ENCODE data around the gene PRRX2.

- TF ChIP-seq, protein P1, sequence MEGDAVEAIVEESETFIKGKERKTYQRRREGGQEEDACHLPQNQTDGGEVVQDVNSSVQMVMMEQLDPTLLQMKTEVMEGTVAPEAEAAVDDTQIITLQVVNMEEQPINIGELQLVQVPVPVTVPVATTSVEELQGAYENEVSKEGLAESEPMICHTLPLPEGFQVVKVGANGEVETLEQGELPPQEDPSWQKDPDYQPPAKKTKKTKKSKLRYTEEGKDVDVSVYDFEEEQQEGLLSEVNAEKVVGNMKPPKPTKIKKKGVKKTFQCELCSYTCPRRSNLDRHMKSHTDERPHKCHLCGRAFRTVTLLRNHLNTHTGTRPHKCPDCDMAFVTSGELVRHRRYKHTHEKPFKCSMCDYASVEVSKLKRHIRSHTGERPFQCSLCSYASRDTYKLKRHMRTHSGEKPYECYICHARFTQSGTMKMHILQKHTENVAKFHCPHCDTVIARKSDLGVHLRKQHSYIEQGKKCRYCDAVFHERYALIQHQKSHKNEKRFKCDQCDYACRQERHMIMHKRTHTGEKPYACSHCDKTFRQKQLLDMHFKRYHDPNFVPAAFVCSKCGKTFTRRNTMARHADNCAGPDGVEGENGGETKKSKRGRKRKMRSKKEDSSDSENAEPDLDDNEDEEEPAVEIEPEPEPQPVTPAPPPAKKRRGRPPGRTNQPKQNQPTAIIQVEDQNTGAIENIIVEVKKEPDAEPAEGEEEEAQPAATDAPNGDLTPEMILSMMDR (IDR thresholded peaks at IDR 0.05) = no peak
- no peak for TF ChIP-seq POLR2A (IDR thresholded peaks at IDR 0.05)
- TF ChIP-seq EP300 (IDR thresholded peaks at IDR 0.05) = no peak
Measured at GRCh38 chr9:129733632-129733953, 68.1 kb downstream of the PRRX2 start.
